UCSD-AML1 (cell line): ENCODE results near the gene RMRP.
A peak's percentile ranks its signal among the peaks of the same experiment; 100 is the strongest.
"Not testable (repeated sequence)": the region's sequence is repeated elsewhere in the genome, so short reads cannot be mapped to it uniquely, and the experiment has no call there.

Source experiments
- DNase-seq: peaks from one replicate; lab custom pipeline; 2025; ENCODE audit not compliant: unreplicated experiment; lab: John Stamatoyannopoulos, UW

Gene RMRP

GRCh38 chr9:35646153-35646532, 11.7 kb downstream of the RMRP start:
- peak; percentile 71 for DNase-seq

GRCh38 chr9:35645736-35646135, 12.1 kb downstream of the RMRP start:
- not testable (repeated sequence) for DNase-seq

- DNase-seq: no peak
Observed at GRCh38 chr9:35643046-35643445, 14.8 kb downstream of the RMRP start.

- DNase-seq: not testable (repeated sequence)
Observed at GRCh38 chr9:35641478-35641877, 16.3 kb downstream of the RMRP start.

GRCh38 chr9:35640431-35640830, 17.4 kb downstream of the RMRP start:
- not testable (repeated sequence) for DNase-seq

- no peak for DNase-seq
Observed at GRCh38 chr9:35639631-35640030, 18.2 kb downstream of the RMRP start.

GRCh38 chr9:35639225-35639624, 18.6 kb downstream of the RMRP start:
- DNase-seq: not testable (repeated sequence)

- not testable (repeated sequence) for DNase-seq
Observed at GRCh38 chr9:35638751-35639150, 19.1 kb downstream of the RMRP start.

- not testable (repeated sequence) for DNase-seq
Observed at GRCh38 chr9:35637427-35637955, 20.3 kb downstream of the RMRP start.

- DNase-seq: not testable (repeated sequence)
Observed at GRCh38 chr9:35636877-35637246, 21.0 kb downstream of the RMRP start.

- no peak for DNase-seq
Observed at GRCh38 chr9:35636135-35636876, 21.5 kb downstream of the RMRP start.

- no peak for DNase-seq
Observed at GRCh38 chr9:35635730-35636129, 22.1 kb downstream of the RMRP start.

GRCh38 chr9:35629597-35629996, 28.2 kb downstream of the RMRP start:
- no peak for DNase-seq

GRCh38 chr9:35628389-35628991, 29.3 kb downstream of the RMRP start:
- DNase-seq: no peak

GRCh38 chr9:35627575-35627974, 30.2 kb downstream of the RMRP start:
- no peak for DNase-seq

GRCh38 chr9:35619800-35620158, 38.0 kb downstream of the RMRP start:
- DNase-seq: no peak

- DNase-seq: peak; percentile 89
Observed at GRCh38 chr9:35618854-35619799, 38.7 kb downstream of the RMRP start.

GRCh38 chr9:35618325-35618727, 39.5 kb downstream of the RMRP start, which contains the start of gene CD72:
Gene CD72 (minus strand): TSS chr9:35618413. CDS start chr9:35618303, 110 bp downstream.
- peak; percentile 33 for DNase-seq

- DNase-seq: no peak
Observed at GRCh38 chr9:35617548-35617947, 40.3 kb downstream of the RMRP start.

GRCh38 chr9:35616681-35617459, 40.9 kb downstream of the RMRP start:
- DNase-seq: no peak
